Ammon's horn (tissue), 1 donor: ENCODE results near the gene NT5C2.
A peak's percentile ranks its signal among the peaks of the same experiment; 100 is the strongest.

Experiments
- DNase-seq: peaks from one replicate; pipeline ENCODE4 v3.0.0-alpha.2; 2016; ENCODE audit warnings: low spot score

Gene NT5C2

DNA sequence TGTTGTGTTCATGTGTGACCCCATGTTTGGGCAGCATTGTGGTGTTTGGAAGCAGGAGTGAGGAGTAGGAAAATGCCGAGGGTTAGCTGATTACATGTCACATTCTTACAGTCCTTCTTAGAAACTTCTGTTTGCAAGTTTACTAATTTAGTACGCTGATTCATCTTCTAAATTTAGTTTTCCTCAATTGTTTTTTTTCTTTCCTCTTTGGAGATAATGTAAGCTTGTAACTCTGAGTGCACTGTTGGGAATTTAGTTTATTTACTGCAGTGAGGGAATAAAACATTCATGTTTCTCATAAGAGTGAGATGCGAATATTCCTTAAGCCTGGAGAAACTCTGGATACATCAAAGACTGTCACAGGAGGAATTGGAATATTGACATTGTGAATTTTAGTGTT, 135.0 kb downstream of the NT5C2 start:
- DNase-seq = no peak

DNA sequence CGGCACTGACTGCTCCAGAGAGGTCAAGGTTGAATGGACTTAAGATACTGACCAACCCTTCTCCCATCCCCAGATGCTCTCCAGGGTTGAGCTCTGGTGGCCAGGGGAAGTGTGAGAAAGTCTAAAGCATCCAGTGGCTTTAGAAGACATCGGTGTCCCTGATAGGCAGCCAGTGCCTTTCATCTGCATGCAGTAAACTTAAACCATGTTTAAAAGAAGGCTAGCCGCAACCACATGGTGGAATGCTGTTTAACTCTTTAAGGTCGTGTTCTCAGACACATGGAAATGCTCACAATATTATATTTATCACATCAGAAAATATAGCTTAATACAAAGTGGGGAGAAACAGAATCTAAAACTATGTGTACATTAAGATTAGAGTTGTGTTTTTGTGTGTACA, 138.0 kb downstream of the NT5C2 start:
- DNase-seq = no peak

- peak; percentile 45 for DNase-seq
Observed at GRCh38 chr10:103054621-103055020, 138.5 kb downstream of the NT5C2 start.

DNA sequence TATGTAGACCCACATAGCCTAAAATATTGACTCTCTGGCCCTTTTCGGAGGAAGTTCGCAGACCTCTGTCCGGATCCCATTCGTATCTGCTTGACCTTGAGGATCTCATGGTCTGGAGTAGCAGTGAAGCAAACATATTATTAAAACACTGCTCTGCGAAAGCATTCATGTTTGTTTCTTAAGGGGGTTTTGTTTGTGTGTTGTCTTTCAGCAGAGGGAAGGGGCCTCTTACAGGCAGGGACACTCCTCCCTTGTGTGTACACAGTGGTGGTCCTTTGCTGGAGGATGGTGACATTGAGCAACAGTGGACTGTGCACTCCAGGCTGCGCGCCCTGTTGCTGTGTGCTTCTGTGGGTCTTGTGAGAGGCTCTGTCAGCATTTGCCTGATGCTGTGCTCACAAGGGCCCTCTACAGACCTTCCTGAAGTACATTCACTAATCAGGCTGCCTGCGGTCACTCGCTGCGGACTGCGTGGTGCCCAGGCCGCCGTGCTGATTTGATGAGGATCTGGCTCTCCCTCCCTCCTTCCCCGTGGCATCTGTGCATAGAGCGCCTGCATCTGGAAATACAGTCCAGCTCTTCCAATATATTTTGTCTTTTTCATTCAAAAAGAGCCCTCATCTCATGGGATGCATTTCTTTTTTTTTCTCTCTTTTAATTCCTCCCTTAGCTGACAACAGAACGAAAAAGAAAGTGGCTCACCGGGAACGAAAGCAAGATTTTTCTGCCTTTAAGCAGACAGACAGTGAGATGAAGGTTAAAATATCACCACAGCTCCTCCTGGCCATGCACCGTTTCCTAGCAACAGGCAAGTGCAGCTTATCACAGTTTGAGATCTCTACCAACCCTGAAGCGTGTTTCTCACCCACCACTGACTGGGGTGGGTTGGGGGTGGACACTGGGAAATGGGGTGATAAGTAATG, 139.2 kb downstream of the NT5C2 start:
- peak; percentile 87 for DNase-seq

DNA sequence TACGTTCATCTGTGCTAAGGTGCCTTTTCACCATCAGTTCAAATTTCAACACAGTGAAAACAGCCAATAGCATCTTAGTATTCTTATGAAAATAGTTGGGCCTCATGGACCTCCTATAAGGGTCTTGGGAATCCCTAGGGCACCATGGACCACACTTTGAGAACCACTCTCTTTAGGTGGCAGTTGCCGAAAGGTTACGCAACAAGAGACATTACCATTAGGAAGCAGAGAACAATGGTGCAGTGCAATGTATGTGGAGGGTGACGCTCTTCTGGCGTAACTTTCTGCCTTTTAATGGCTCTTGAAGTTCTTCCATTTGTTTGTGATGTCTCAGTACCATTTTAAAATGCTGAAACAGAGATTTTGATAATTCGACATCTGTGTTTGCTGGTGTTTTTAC, 143.8 kb downstream of the NT5C2 start:
- no peak for DNase-seq

- DNase-seq = no peak
Observed at GRCh38 chr10:103047381-103047780, 145.7 kb downstream of the NT5C2 start.

DNA sequence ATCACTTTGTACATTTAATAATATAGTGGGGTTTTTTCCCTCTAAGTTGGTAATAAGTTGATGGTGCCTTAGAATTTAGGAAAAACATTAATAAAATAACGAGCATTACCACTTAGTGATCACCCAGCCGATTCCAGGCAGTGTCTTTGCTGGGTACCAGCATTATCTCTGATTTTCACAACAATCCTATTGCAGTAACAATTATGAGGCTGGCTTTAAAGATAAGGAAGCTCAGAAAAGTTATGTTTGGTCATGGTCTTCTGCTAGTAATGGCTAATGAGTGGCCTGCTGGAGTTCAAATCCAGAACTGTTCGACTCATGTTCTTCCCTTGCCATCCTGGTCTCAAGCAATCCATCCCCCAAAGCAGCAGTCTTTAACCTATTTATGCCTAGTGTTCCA, 147.1 kb downstream of the NT5C2 start:
- no peak for DNase-seq

DNA sequence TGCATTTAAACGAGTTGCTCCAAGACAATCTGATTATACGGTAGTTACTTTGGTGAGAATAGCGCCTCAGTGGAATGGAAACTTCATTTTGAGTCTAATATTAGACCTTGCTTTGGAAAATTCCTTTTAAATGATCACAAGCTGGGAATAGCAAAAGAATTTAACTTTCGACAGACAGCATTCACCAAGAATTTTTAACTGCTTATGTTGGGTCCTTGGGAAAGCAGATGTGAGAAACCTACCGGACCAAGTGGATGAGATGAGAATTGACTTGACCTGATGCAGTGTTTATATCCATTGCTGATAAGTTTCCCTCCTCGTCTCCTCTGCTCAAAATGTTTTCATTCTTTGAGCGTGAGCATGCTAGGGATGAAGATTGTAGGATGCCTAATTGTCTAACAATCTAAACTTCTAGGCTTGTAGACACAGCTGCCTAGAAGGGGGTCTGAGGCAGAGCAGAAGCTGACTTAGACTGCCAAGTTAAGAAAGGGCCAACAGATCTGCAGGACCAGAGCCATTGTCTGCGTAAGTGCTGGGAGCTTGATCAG, 148.1 kb downstream of the NT5C2 start:
- no peak for DNase-seq

GRCh38 chr10:103042908-103043307, 150.2 kb downstream of the NT5C2 start:
- DNase-seq = no peak

DNA sequence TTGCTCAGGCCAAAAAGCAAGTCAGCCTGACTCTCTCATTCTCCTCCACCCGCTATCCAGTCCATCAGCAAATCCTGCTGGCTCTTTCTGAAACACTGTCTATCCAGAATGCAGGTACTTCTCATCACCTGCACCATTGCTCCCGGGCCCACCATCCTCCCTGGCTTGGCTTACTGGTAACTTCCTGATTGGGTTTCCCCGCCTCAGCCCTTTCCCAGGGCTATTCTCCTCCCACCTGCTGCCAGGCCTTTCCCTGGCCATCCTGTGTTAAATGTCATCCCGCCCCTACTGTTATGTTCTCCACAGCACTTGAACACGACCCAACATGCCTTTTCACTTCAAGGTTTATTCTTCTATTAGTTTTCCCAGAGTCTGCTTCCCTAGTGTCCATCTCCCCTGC, 150.9 kb downstream of the NT5C2 start:
- DNase-seq = no peak

- no peak for DNase-seq
Observed at GRCh38 chr10:103041391-103041790, 151.7 kb downstream of the NT5C2 start.

- no peak for DNase-seq
Observed at GRCh38 chr10:103040418-103040817, 152.7 kb downstream of the NT5C2 start.

DNA sequence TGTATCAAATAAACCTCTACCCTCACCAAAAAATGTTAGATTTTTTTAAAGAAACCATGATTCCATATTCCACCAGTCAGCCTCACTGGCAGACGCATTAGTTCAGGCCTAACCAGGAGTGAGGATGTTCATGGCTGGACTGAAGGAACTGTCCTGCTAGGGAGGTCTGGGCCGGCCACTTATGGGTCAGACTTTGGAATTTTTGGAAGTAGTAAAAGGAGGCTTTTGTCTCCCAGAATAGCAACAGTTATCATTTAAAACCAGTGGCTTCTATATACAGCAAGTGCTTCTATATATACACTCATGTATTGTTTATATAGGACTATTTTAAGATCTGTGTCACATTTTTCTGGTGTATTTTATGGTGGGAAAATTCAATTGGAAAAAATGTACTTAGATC, 154.5 kb downstream of the NT5C2 start:
- no peak for DNase-seq
